Limb (tissue), 2 donors: ENCODE data around the gene PLD1.
"Not testable (repeated sequence)": the region's sequence is repeated elsewhere in the genome, so short reads cannot be mapped to it uniquely, and the experiment has no call there.

Source experiments
- DNase-seq, 2 donors: peaks; one replicate each; pipeline ENCODE4 v3.0.0-alpha.2; 2016; ENCODE audit errors: extremely low spot score in 2 of 2

The PLD1 gene

DNA sequence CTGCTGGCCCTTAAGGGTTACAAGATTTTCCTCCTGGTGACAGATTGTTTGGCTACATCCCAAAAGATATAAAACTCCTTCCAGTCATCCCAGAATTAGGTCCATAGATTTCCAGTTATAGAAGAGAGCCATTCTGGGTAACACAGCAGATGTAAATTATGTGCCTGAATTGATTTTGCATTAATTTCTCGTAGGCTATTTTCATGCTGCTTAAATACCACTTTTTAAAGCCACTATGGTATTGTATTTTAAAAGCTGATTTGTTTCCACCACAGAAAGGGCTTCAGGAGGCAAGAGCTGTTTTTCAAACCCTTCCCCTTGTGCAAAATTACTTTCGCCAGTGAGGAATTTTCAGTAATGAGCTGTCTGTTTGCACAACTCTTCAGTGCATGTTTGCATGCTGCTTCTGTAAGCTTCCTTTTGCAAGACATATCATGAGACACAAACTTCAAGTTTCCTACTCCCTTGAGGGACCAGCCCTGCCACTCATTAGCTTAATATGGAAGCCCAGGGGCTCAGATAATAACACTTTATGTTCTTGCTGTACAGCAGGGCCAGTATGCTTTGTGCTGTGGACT lies 244.7 kb downstream of the PLD1 start:
- no peak for DNase-seq

GRCh38 chr3:171564748-171565480 lies 245.4 kb downstream of the PLD1 start:
- no peak for DNase-seq

- DNase-seq = no peak
Measured at GRCh38 chr3:171563298-171563697, 247.0 kb downstream of the PLD1 start.

GRCh38 chr3:171562459-171562858 lies 247.8 kb downstream of the PLD1 start:
- DNase-seq = not testable (repeated sequence)

GRCh38 chr3:171561596-171562323 lies 248.5 kb downstream of the PLD1 start:
- DNase-seq = no peak

GRCh38 chr3:171559586-171559985 lies 250.7 kb downstream of the PLD1 start:
- no peak for DNase-seq

DNA sequence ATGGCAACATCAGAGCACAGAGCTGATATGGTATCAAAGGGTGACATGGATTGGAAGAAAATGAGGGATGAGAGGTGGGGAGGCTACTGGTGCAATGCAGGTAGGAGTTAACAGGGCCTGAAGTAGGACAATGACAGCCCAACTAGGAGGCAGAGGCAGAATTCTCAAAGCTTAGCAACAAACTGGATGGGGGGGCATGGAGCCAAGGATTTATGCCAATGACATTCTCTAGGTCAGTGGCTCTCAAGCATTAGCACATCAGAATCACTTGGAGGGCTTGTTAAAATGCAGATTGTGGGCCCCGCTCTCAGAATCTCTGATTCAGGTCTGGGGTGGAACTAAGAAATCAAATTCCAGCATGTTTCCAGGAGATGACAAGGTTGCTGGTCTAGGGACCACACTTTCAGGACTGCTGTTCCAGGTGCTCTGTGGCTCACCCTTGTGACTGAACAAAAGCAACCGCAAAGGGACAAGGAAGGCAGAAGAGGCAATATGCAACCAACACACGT lies 252.0 kb downstream of the PLD1 start:
- no peak for DNase-seq

DNA sequence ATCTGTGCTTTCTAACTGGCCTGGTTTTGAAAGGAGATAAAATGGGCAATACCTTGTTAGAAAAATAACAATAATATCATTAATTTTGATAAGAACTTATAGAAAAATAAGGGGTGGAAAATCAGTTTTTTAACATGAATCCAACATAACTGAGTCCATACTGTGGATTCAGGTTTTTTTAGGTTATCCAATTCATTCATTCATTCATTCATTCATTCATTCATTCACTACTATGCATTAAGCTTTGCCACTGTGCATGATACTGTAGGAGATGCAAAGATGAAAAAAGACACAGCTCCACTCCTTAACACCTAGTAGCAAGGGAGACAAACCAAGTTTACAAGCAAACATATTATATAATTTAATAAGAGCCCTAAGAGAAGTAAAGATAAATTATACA lies 253.1 kb downstream of the PLD1 start:
- DNase-seq = no peak

DNA sequence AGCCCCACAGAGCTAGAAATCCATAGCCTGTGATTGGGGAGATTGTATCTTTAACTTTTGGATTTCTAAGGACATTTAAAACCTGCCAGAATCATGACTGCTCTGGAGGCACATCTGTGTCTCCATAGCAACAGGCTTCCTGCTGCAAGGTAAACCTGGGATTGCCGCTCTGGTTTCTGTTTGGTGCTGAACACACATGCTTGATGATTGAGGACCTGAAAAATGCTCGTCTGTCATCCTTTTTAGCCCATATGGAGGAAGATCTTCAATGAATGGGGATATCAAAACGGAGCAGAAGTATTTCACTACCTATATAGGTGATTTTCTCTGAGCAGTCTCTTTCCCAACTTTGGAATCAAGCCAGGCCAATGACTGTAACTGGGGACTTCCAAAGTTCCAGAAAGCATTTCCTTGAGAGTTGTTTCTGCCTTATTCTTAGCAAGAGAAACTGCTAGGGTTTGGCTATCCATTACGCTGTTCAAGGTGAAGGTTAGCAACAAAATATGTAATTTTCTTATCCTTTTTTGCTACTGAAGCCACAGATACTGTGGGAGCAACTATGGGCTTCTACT lies 253.6 kb downstream of the PLD1 start:
- DNase-seq = peak in 1 of 2 donors; percentile 27

DNA sequence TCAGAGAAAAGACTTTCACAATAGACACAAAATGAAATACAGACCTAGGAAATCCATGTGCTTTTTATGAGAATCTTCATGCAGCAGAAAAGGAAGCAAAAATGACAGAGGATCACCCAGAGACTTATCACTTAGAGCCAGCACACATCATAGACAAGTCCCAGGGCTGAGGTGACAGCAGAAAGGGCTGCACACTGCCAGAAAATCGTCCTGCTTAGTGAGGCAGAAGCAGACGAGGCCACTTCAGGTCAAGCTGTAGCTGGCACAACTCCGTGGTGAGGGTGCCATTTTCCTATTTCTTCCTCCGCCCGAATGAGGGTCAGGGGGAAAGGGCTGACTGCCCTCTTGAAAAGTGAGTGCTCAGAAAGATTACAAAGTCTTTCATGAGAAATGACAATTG lies 254.1 kb downstream of the PLD1 start:
- DNase-seq = no peak

DNA sequence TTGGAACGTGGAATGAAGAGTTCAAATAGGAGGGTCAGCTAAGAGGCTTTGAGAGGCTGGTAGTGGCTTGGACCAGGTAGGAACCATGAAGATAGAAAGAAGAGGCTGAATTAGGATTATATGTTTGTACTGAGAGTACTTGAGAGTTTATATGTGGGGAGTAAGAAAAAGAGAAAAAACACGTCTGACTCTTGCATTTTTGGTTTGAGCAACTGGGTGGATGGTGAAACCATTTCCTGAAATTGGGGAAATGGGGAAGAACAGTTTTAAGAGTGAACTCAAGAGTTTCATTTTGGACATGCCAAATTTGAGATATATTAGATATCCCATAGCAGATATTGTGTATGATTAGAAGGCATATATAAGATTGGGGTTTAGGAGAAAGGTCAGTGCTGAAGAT lies 257.2 kb downstream of the PLD1 start:
- DNase-seq = no peak

- DNase-seq = no peak
Measured at GRCh38 chr3:171552531-171552930, 257.8 kb downstream of the PLD1 start.

- peak in 1 of 2 donors; percentile 10 for DNase-seq
Measured at GRCh38 chr3:171551296-171551695, 259.0 kb downstream of the PLD1 start.
